GM19035 (cell line): ENCODE measurements around the gene SAP30BP.
A peak's percentile ranks its signal among the peaks of the same experiment; 100 is the strongest.

Source experiments
- ATAC-seq: cut with Tn5 transposase; IDR thresholded peaks from one replicate; pipeline ENCODE4 v1.9.1; 2021; ENCODE audit not compliant: unreplicated experiment

Gene SAP30BP

DNA sequence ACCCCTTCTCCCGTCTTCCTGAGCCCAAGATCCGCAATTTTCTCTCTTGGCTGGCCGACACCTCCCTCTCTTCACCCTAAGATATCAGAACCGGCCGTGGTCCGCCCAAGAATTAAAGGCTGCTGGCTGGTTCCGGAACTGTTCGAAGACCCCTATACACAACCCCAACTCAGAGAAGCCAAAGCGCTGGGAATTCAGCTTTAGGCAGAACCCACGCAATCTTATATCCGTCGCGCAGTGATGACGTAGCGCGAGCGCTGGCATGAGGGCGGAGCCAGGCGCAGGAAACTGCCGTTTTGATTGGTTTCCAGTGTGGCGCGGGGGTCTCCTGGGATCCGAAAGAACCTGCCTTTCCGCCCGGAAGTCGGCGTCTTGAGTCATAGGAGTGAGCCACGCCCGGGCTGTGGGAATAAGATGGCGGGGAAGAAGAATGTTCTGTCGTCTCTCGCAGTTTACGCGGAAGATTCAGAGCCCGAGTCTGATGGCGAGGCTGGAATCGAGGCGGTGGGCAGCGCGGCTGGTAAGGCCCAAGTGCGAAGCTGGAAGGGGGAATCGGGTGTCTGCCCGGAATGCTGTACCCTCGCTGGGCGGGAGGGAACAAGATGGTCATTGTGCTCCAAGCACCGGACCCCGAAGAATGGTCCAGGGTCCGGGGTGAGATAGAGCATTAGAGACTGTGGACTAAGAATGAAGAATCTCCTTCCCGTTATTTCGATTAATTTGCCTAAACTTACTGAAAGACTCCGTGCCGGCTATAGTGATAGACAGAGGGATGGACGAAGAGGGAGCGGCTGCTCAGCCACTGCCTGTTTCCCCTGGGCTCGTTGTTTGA is at the start of gene SAP30BP, which contains the start of gene RECQL5:
TSS of gene SAP30BP (plus strand) at position 380 of the 832 bp plus-strand sequence. CDS start at position 415, 35 bp downstream.
TSS of gene RECQL5 (minus strand) at position 196 of the 832 bp plus-strand sequence. CDS start 597 bp downstream, outside the sequence.
- ATAC-seq = peak; percentile 93

DNA sequence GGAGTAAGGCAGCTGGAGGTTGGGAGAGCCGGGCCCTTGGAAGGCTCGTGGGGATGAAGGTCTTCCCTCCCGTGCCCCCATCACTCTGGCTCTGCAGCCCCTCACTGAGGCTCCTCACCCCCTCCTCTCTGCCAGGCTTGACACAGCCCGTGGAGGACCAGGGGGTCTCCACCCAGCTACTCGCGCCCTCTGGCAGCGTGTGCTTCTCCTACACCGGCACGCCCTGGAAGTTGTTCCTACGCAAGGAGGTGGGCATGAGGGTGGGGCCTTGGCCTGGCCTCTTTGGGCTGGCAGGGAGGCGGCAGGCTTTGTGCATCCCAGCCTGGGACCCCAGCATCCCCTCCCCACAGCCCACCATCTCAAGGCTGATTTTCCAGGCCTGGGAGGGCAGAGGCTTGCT is 49.5 kb upstream of the SAP30BP start:
- no peak for ATAC-seq

DNA sequence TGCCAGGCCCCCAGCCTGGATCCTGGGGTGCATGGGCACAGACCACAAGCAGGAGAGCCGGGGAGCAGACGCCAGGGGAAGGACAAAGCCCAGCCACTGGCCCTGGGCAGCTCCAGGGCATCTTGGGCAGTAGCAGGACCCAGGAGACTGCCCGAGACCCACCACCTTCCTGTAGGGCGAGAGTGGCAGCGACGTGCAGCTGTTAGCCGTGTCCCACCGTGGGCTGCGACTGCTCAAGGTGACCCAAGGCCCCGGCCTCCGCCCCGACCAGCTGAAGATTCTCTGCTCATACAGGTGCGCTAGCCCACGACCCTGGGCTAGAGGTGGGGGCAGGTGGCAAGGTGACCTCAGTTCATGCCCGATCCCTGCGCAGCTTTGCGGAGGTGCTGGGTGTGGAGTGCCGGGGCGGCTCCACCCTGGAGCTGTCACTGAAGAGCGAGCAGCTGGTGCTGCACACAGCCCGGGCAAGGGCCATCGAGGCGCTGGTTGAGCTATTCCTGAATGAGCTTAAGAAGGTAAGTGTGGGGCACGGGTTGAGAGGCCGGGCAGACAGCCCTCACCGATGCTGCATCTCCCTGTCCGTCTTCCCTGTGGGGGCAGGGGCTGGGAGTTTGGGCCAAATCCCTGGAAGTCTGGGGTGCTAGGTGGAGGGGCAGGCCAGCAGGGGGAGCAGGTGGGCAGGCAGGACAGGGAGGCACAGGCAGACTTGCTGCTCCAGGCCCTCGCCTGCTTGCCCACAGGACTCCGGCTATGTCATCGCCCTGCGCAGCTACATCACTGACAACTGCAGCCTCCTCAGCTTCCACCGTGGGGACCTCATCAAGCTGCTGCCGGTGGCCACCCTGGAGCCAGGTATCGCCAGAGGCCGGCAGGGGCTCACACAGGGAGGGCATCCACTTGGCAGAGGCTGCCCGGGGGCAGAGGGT is 47.4 kb upstream of the SAP30BP start:
- ATAC-seq = no peak

DNA sequence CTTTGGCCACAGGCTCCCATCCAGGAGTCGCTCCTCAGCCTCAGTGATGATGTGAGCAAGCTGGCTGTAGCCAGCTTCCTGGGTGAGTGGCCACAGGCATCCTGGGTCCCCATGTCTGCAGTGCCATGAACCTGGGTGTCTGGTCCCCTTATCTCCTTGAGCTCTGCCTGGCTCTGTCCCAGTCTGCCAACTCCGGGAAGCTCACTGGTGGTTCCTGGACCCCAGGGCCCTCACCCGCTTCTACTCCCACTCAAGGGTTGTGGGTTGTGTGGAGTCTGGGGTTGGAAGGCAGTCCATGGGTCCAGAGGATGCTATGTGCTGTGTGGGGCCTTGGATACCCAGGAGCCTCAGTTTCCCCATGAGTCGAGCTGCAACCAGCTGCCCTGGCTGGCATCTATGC is 45.6 kb upstream of the SAP30BP start:
- ATAC-seq = no peak

DNA sequence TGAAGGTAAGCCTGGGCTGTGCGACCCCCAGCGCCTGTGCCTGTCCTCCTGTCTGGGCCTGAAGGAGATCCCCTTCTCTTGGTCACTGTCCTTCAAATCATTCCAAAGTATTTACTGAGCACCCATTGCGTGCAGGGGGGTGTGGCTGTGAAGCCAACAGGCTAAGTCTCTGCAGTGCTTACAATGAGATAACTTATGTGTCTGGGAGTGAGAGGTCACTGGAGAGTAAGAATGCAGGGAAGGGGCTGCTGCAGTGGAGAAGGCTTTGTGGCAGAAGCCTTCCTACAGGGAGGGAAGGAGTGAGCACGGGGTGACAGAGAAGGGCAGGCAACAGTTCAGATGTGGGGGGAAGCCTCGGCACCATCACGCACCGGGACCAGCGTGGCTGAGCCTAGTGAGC is 45.1 kb upstream of the SAP30BP start:
- no peak for ATAC-seq

DNA sequence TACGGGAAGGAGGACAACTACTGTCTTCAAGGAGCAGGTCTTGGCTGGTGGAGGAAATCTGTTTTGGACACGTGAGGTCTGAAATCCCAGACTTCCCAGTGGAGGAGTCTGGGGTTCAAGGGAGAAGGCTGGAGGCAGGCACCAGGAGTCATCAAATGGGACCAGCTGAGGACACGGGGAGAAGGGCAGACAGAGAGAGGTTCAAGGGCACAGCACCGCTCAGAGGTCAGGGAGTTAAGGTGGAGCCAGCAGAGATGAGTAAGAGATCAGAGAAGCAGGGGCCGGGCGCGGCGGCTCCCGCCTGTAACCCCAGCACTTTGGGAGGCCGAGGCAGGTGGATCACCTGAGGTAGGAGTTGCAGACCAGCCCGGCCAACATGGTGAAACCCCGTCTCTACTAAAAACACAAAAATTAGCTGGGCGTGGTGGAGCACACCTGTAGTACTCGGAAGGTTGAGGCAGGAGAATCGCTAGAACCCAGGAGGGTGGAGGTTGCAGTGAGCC is 44.3 kb upstream of the SAP30BP start:
- no peak for ATAC-seq

DNA sequence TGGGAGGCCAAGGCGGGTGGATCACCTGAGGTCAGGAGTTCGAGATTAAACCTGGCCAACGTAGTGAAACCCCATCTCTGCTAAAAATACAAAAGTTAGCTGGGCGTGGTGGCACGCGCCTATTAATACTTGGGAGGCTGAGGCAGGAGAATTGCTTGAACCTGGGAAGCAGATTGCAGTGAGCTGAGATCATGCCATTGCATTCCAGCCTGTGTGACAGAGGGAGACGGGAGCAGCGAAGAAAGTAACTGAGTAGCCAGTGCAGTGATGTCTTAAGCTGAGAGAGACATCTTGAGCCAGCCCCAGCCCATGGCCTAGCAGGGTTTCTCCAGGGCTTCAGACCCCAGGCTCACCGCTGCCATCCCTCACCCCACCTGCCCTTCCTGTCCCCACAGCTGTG is 43.8 kb upstream of the SAP30BP start:
- ATAC-seq = no peak

GRCh38 chr17:75624021-75624420 is 43.1 kb upstream of the SAP30BP start:
- ATAC-seq = no peak

GRCh38 chr17:75624714-75625345 is 42.3 kb upstream of the SAP30BP start:
- ATAC-seq = no peak

- ATAC-seq = no peak
Measured at GRCh38 chr17:75625813-75626486, 41.2 kb upstream of the SAP30BP start.

DNA sequence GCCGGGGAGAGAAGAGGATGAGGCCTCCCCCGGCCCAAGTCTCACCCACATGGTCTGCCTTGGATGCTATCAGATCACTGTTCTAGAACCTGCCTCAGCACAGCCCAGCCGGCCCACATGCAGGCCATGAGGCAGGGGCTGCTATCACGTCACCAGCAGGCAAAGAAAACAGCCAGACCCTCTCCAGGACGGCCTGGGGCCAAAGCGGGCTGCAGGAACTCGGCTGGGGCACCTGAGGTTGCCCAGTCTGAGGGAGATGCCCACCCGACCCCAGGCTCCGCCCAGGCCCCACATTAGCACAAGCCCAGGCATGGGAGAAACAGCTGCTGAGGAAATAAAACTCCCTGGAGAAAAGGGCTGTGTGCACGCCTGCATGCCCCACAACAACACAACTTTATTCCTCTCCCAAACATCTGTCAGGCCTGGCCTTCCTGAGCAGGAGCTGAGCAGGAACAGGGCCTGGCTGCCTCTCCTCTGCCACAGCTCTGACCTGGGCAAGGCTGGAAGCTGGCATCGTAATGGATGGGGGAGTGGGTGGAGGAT is 40.6 kb upstream of the SAP30BP start:
- ATAC-seq = no peak

DNA sequence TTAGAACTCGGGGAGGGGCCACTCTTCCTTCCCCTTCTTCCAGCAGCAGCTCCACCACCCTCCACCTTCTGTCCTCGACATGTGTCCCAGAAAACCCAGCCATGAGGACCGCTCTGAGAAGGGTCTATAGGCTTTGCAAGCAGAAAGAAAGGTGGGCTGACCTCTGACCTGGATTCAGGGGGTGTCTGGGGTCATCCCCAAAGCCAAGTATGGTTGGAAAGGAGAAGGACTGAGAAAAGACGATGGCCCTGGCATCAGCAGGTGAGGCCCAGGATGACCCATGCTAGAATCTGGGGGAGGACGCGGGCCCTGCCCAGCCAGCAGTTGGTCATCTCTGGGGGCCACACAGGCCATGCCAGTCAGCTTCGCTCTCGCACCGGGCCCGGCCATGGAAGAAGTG is 40.0 kb upstream of the SAP30BP start:
- no peak for ATAC-seq

DNA sequence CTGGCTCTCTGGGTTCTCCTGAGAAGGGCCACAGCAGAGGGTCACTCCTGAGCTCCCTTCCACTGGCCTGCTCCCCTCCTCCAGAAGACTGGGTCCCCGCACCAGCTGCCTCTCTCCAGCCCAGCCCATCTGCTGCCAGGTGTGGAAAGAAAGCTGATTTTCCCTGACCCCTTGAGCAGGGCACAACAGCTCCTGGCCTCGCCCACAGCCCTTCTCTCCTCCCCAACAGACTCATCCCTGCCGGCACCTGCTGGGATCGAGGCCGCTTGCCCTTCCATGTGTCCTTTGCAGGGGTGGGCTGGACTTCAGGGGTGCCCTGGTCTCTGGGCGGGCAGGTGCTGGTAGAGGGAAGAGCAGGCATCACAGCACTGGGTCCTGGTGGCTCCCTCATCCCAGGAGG is 38.7 kb upstream of the SAP30BP start:
- no peak for ATAC-seq

DNA sequence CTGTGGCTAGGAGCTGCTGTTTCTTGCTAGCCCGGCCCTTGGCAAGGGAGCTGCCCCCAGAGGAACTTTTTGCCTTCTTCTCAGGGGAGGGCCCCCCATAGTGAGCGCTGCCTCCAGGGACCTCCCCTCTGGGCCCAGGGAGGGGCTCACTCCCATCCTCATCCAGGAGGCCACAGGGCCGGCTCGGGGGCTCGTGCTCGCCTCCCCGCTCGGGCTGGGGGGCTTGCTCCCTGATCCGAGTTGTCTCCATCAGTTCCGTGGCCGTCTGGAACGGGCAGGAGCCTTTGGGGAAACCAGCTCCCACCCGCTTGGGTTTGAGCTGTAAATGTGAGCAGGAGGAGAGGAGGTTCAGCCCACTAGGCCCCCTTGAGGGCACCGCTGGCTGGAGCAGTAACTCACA is 38.0 kb upstream of the SAP30BP start:
- ATAC-seq = no peak

- no peak for ATAC-seq
Measured at GRCh38 chr17:75630071-75630917, 36.8 kb upstream of the SAP30BP start.

GRCh38 chr17:75631353-75631752 is 35.8 kb upstream of the SAP30BP start:
- no peak for ATAC-seq

DNA sequence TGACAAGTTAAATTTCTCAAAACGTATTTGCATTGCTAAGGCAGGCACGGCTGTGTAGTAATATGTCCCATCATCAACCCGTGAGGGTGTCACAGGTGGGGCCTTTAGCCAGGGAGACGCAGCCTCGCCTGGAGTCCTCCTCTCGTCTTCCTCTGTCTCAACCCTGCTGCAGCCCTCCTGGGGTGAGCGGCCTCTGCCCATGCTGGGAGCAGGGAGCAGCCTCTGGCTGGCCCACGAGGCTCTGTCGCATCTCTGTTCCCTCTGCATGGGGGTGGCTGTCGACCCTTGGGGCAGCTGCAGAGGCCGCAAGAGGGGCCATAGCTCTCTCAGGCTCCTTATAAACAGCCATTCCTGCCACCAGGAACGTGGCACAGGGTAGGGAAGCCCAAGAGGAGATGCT is 34.7 kb upstream of the SAP30BP start:
- ATAC-seq = no peak

DNA sequence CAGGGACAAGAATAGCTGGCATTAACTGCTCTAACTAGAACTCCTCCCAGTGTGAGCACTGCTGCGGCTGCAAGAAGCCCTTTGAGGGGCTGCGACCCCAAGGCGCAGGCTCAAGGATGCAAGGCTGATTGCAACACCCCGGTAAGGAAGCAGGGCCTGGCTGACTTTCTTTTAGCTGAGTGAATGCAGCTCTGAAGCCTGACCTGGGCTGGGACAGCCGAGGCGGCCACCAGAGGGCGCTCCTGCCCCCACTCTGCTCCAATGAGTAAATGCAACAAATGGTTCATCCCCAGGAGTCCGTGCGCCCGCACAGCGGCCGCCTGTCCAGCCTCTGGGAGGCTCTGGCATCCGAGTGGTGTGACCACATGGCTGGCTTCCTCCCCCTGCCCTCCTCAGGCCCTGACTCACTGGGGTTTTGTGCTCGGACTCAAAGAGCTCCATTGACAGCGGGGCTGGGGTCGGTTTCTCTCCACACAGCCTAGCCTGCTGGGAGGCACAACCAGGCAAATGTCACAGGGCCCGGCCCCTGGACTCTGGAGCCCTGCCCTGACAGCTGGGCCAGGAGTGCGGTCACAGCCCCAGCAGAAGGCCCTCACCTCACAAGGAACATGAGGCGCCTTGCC is 34.2 kb upstream of the SAP30BP start, which contains the start of gene SMIM5:
TSS of gene SMIM5 (plus strand) at position 572 of the 623 bp plus-strand sequence. CDS start 6,768 bp downstream, outside the sequence.
- no peak for ATAC-seq
